Hepatocyte (in vitro differentiated cells): ENCODE measurements around the gene ARHGAP10. TPM values are rescaled to one million over a fixed set of nuclear protein-coding genes. Genes with fewer than 3 reads are reported as not detected.

Source experiments
- DNase-seq: peaks from one replicate; pipeline ENCODE4 v3.0.0-alpha.2; 2016; ENCODE audit warnings: low spot score
- H2AFZ ChIP-seq: fragments of 200-600 bp; sonication (generic); 2 replicates; pipeline ENCODE4 v1.6.0; 2016; ENCODE audit warnings: antibody characterized with exemption, mild to moderate bottlenecking
- H3K27ac ChIP-seq: fragments of 200-600 bp; sonication (generic); 2 replicates; pipeline ENCODE4 v1.5.1; 2016; ENCODE audit warnings: mild to moderate bottlenecking
- H3K27me3 ChIP-seq: fragments of 200-600 bp; sonication (generic); 2 replicates; pipeline ENCODE4 v1.6.1; 2016
- H3K36me3 ChIP-seq: fragments of 200-600 bp; sonication (generic); replicated peaks from 2 replicates; pipeline ENCODE4 v1.5.1; 2016; ENCODE audit warnings: low read depth; ENCODE audit not compliant: insufficient read depth
- H3K4me1 ChIP-seq: fragments of 200-600 bp; sonication (generic); 2 replicates; pipeline ENCODE4 v1.5.1; 2016; ENCODE audit warnings: mild to moderate bottlenecking, moderate library complexity; ENCODE audit not compliant: insufficient read depth
- H3K4me2 ChIP-seq: fragments of 200-600 bp; sonication (generic); 2 replicates; pipeline ENCODE4 v1.6.0; 2016
- H3K4me3 ChIP-seq: fragments of 200-600 bp; sonication (generic); 2 replicates; pipeline ENCODE4 v1.5.1; 2016; ENCODE audit warnings: mild to moderate bottlenecking
- H3K79me2 ChIP-seq: fragments of 200-600 bp; sonication (generic); 2 replicates; pipeline ENCODE4 v1.6.0; 2017; ENCODE audit warnings: mild to moderate bottlenecking
- H3K9me2 ChIP-seq: fragments of 200-600 bp; sonication (generic); replicated peaks from 2 replicates; pipeline ENCODE4 v1.6.0; 2017; ENCODE audit warnings: mild to moderate bottlenecking; ENCODE audit not compliant: insufficient read depth
- H3K9me3 ChIP-seq: fragments of 200-600 bp; sonication (generic); 2 replicates; pipeline ENCODE4 v1.5.1; 2016; ENCODE audit warnings: low read depth, mild to moderate bottlenecking
- H4K20me1 ChIP-seq: fragments of 200-600 bp; sonication (generic); 2 replicates; pipeline ENCODE4 v1.6.0; 2016; ENCODE audit warnings: mild to moderate bottlenecking; ENCODE audit not compliant: insufficient read depth, poor library complexity, severe bottlenecking
- EZH2 ChIP-seq: fragments of 200-600 bp; sonication (generic); IDR thresholded peaks from 2 replicates; pipeline ENCODE4 v1.6.1; 2016; ENCODE audit warnings: antibody characterized with exemption, mild to moderate bottlenecking, borderline replicate concordance
- EZH2phosphoT487 ChIP-seq: fragments of 200-600 bp; sonication (generic); IDR thresholded peaks from one replicate; pipeline ENCODE4 v1.6.1; 2018; ENCODE audit warnings: antibody characterized with exemption, mild to moderate bottlenecking, low read depth, moderate library complexity; ENCODE audit not compliant: unreplicated experiment, severe bottlenecking
- WGBS: methylation state at CpG from one replicate; pipeline ENCODE4 v1.1.6; 2016; ENCODE audit warnings: low lambda C conversion rate; ENCODE audit errors: missing lambda C conversion rate; 5-methylcytosine and 5-hydroxymethylcytosine counted together
- polyA plus RNA-seq: library from polyadenylated mRNA; unstranded; fragments of >200 nt; fragmentation: Nextera tagmentation; extraction: Ambion mirVana; gene quantifications from 2 replicates; pipeline ENCODE4 v1.2.1, GENCODE V29; 2016
- total RNA-seq: library from RNA; depleted of rRNA; stranded (reverse); fragments of >200 nt; gene quantifications from 2 replicates; pipeline ENCODE4 v1.2.3, GENCODE V29; 2014
- TF ChIP-seq, protein P1 (sequence below): fragments of 200-600 bp; sonication (generic); IDR thresholded peaks from 2 replicates; pipeline ENCODE4 v1.5.1; 2016; ENCODE audit warnings: antibody characterized with exemption, mild to moderate bottlenecking; ENCODE audit not compliant: poor library complexity

The ARHGAP10 gene
- total and polyA plus RNA-seq, 2 experiments from 2014 or later, result 16.8 to 23.4 TPM

DNA sequence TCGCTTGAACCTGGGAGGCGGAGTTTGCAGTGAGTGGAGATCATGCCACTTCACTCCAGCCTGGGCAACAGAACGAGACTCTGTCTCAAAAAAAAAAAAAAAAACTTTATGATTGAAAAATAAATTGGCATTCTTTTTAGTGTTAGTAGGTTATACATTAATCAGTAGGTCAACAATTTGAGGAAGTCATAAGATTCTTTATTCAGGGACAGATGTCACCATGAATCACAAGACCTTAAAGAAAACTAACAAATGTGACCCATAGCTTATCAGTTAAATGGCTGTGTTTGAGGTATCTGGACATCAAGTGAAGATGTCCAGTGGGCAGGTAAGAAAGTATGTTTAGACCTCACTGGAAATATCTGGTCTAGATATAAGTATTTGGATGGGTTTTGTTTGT, 38.7 kb upstream of the ARHGAP10 start:
- Histone ChIP-seq H2AFZ (no peak overlapping the region), H3K4me3 (no peak overlapping the region), H3K9me3 (no peaks in the 10 kb centered on the region), H3K4me2 (no peak overlapping the region), H3K9me2 (no peaks in the 10 kb centered on the region), H3K4me1 (no peaks in the 10 kb centered on the region), H4K20me1 (no peaks in the 10 kb centered on the region), H3K27me3 (no peaks in the 10 kb centered on the region), H3K79me2 (no peaks in the 10 kb centered on the region), H3K36me3 (no peaks in the 10 kb centered on the region), H3K27ac (peak overlapping the region; percentile 62)
- 77% methylated on average over 3 of the region's 3 CpGs for WGBS
- TF ChIP-seq, protein P1, sequence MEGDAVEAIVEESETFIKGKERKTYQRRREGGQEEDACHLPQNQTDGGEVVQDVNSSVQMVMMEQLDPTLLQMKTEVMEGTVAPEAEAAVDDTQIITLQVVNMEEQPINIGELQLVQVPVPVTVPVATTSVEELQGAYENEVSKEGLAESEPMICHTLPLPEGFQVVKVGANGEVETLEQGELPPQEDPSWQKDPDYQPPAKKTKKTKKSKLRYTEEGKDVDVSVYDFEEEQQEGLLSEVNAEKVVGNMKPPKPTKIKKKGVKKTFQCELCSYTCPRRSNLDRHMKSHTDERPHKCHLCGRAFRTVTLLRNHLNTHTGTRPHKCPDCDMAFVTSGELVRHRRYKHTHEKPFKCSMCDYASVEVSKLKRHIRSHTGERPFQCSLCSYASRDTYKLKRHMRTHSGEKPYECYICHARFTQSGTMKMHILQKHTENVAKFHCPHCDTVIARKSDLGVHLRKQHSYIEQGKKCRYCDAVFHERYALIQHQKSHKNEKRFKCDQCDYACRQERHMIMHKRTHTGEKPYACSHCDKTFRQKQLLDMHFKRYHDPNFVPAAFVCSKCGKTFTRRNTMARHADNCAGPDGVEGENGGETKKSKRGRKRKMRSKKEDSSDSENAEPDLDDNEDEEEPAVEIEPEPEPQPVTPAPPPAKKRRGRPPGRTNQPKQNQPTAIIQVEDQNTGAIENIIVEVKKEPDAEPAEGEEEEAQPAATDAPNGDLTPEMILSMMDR, result no peak
- TF ChIP-seq EZH2 (no peak), EZH2phosphoT487 (no peak)
- no peak for DNase-seq

DNA sequence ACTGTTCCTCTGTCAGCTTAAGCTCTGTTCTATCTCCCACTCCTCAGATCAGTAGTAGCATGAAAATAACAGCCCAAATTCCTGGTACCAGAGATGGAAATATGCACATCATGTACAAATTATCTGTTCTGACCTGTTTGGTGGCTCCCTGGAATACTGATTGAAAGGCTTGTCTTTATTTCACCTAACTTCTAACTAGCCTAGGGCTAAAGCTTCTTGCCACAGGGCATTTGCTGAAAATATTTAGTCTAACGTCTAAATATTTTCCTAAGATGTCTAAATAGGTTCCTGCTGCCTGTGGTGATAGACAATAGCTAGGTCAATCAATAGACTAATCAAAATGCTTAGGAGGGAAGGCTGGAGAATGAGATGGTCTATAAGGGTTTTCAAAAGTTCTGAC, 35.0 kb upstream of the ARHGAP10 start:
- Histone ChIP-seq H3K27ac (no peak overlapping the region), H3K9me2 (no peaks in the 10 kb centered on the region), H4K20me1 (no peaks in the 10 kb centered on the region), H2AFZ (no peak overlapping the region), H3K27me3 (no peaks in the 10 kb centered on the region), H3K36me3 (no peaks in the 10 kb centered on the region), H3K4me1 (no peaks in the 10 kb centered on the region), H3K9me3 (no peaks in the 10 kb centered on the region), H3K4me3 (no peak overlapping the region), H3K4me2 (no peak overlapping the region), H3K79me2 (no peaks in the 10 kb centered on the region)
- no peak for TF ChIP-seq EZH2phosphoT487
- TF ChIP-seq, protein P1, result no peak
- DNase-seq, result no peak
- 61% methylated on average over 1 of the region's 1 CpG for WGBS

DNA sequence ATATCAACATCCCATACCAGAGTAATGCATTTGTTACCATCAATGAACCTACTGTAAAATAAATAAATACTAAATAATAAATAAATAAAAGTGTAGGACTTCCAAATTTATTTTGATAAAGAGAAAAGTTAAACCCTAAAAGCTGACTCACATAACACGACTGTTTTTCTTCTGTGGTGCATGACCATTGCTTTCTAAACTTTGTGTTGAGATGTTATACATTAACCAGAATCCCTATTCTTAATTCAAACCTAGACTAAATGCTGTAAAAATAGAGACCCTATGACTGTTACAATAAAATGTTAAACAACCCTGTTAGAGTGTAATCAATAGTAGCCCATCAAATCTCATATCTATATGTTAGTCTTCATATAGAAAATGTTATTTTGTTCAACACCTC, 27.0 kb upstream of the ARHGAP10 start:
- no peak for TF ChIP-seq EZH2phosphoT487
- no peak for TF ChIP-seq EZH2
- TF ChIP-seq, protein P1, result no peak
- H3K9me2 ChIP-seq, result no peaks in the 10 kb centered on the region

More for the DNA sequence above, 27.0 kb upstream of the ARHGAP10 start:
- H4K20me1 ChIP-seq, result no peaks in the 10 kb centered on the region
- 61% methylated on average over 1 of the region's 1 CpG for WGBS
- no peaks in the 10 kb centered on the region for H3K27me3 ChIP-seq
- no peak overlapping the region for H2AFZ ChIP-seq
- H3K9me3 ChIP-seq, result no peaks in the 10 kb centered on the region
- H3K79me2 ChIP-seq, result no peaks in the 10 kb centered on the region
- H3K27ac ChIP-seq, result no peak overlapping the region
- no peak overlapping the region for H3K4me3 ChIP-seq
- H3K36me3 ChIP-seq, result no peaks in the 10 kb centered on the region
- no peak for DNase-seq
- no peaks in the 10 kb centered on the region for H3K4me1 ChIP-seq
- H3K4me2 ChIP-seq, result no peak overlapping the region
